ENCODE measurements around the gene UBE2S.

GRCh38 chr19:55446060-55446459 lies 38.5 kb upstream of the UBE2S start:
- TF ChIP-seq CTCF (IDR thresholded peaks at IDR 0.05) (no peak), POLR2A (IDR thresholded peaks at IDR 0.05) (no peak)
